Sigmoid colon (tissue), 7 donors: ENCODE results near the gene PTPRF. TPM values are rescaled to one million over a fixed set of nuclear protein-coding genes. Genes with fewer than 3 reads are reported as not detected.

ENCODE experiments used
- DNase-seq: peaks from one replicate; pipeline ENCODE4 v3.0.0-alpha.2; 2019
- H3K27ac ChIP-seq, 4 donors: fragments of 200-600 bp; sonication (generic); one replicate each; pipeline ENCODE4 v1.5.1; 2016 to 2019; ENCODE audit warnings: mild to moderate bottlenecking in 1 of 4
- H3K27me3 ChIP-seq, 3 donors: fragments of 200-600 bp; sonication (generic); one replicate each; pipeline ENCODE4 v1.5.1; 2019; ENCODE audit warnings: mild to moderate bottlenecking in 1 of 3
- H3K36me3 ChIP-seq, 4 donors: fragments of 200-600 bp; sonication (generic); one replicate each; pipeline ENCODE4 v1.5.1; 2016 to 2019
- H3K4me1 ChIP-seq, 4 donors: fragments of 200-600 bp; sonication (generic); one replicate each; pipeline ENCODE4 v1.5.1; 2017 to 2019
- H3K4me3 ChIP-seq, 4 donors: fragments of 200-600 bp; sonication (generic); one replicate each; pipeline ENCODE4 v1.5.1; 2017 to 2019; ENCODE audit warnings: mild to moderate bottlenecking in 2 of 4, moderate library complexity in 1 of 4
- H3K9me3 ChIP-seq, 4 donors: fragments of 200-600 bp in 3 of 4; sonication (generic) in 3 of 4; one replicate each; pipeline versions ENCODE4 v1.5.1 to v1.6.1; 2013 to 2019
- CTCF ChIP-seq, 4 experiments: fragments of 450-650 bp in 3 of 4; fragments of 200-600 bp in 1 of 4; IDR thresholded peaks; one replicate each; pipeline ENCODE4 v1.5.1; 2016 to 2019; ENCODE audit warnings: antibody characterized with exemption in 4 of 4, mild to moderate bottlenecking in 3 of 4, moderate library complexity in 2 of 4
- EP300 ChIP-seq, 4 donors: sonication (generic); formaldehyde crosslinking; IDR thresholded peaks; one replicate each; pipeline ENCODE4 v1.6.1; 2017; ENCODE audit warnings: antibody characterized with exemption in 4 of 4
- POLR2A ChIP-seq, 2 donors: fragments of 450-650 bp; IDR thresholded peaks; one replicate each; pipeline ENCODE4 v1.6.1; 2016; ENCODE audit warnings: antibody characterized with exemption in 2 of 2, mild to moderate bottlenecking in 2 of 2, moderate library complexity in 2 of 2
- POLR2AphosphoS5 ChIP-seq, 4 donors: sonication (generic); formaldehyde crosslinking; IDR thresholded peaks; one replicate each; pipeline ENCODE4 v1.6.1; 2017; ENCODE audit warnings: antibody characterized with exemption in 4 of 4
- WGBS, 2 donors: extraction: QIAGEN DNeasy Blood & Tissue Kit; methylation state at CpG; one replicate each; pipeline ENCODE4 v1.1.7; 2013; 5-methylcytosine and 5-hydroxymethylcytosine counted together
- intact Hi-C: fragments of 100-400 bp; cut with DNase I; formaldehyde crosslinking; loops from one replicate; pipeline ENCODE4 v1.15.1; 2023
- polyA plus RNA-seq, 3 donors: library from polyadenylated mRNA; stranded (reverse); fragments of 200-250 nt; gene quantifications; one replicate each; pipeline ENCODE4 v1.2.3, GENCODE V29; 2013
- total RNA-seq, 4 donors: library from RNA; depleted of rRNA; stranded (reverse); fragments of >200 nt; gene quantifications; one replicate each; pipeline ENCODE4 v1.1.0, GENCODE V29; 2016
- donor health status: healthy with polysubstance abuse.
- donor health status: Bipolar disorder and iron deficiency.
- donor health status: healthy.

Gene PTPRF
- total and polyA plus RNA-seq, 7 donors = 18.6 to 125 (median 40.0) TPM

GRCh38 chr1:43622471-43622870 is 91.8 kb downstream of the PTPRF start:
- H3K27me3 ChIP-seq = no peaks in the 10 kb centered on the region
- WGBS, 2 donors = 79 to 81% methylated on average over 10 of the region's 10 CpGs
- no peak overlapping the region for H3K27ac ChIP-seq
- no peak for DNase-seq
- H3K36me3 ChIP-seq = peaks cover 19 to 74% (median 34%) of the 10 kb centered on the region in 4 donors
- H3K9me3 ChIP-seq = no peaks in the 10 kb centered on the region
- TF ChIP-seq EP300 (IDR thresholded peaks at IDR 0.05) (no peak), POLR2AphosphoS5 (IDR thresholded peaks at IDR 0.05) (no peak), POLR2A (IDR thresholded peaks at IDR 0.05) (no peak), CTCF (IDR thresholded peaks at IDR 0.05) (no peak)
- H3K4me3 ChIP-seq = no peak overlapping the region
- H3K4me1 ChIP-seq = no peaks in the 10 kb centered on the region
- intact Hi-C loops = no loop called here

- 89 to 93% methylated on average over 13 of the region's 13 CpGs for WGBS, 2 donors
- no peak overlapping the region for H3K27ac ChIP-seq
- H3K4me3 ChIP-seq = no peak overlapping the region
- peaks cover 19 to 67% (median 30%) of the 10 kb centered on the region in 4 donors for H3K36me3 ChIP-seq
- H3K4me1 ChIP-seq = no peaks in the 10 kb centered on the region
- no peaks in the 10 kb centered on the region for H3K9me3 ChIP-seq
- no peak for DNase-seq
- H3K27me3 ChIP-seq = no peaks in the 10 kb centered on the region
- intact Hi-C loops = no loop called here
- no peak for TF ChIP-seq POLR2AphosphoS5 (IDR thresholded peaks at IDR 0.05)
- TF ChIP-seq CTCF (IDR thresholded peaks at IDR 0.05) = no peak
- no peak for TF ChIP-seq EP300 (IDR thresholded peaks at IDR 0.05)
- no peak for TF ChIP-seq POLR2A (IDR thresholded peaks at IDR 0.05)
Observed at GRCh38 chr1:43622901-43623780, 92.5 kb downstream of the PTPRF start.

- Histone ChIP-seq H3K27me3 (no peaks in the 10 kb centered on the region), H3K4me1 (no peaks in the 10 kb centered on the region), H3K27ac (no peak overlapping the region), H3K4me3 (no peak overlapping the region), H3K36me3 (peaks cover 9 to 46% (median 15%) of the 10 kb centered on the region in 4 donors), H3K9me3 (no peaks in the 10 kb centered on the region)
- no peak for DNase-seq
- 93 to 94% methylated on average over 16 of the region's 16 CpGs for WGBS, 2 donors
- intact Hi-C loops = no loop called here
- TF ChIP-seq POLR2A (IDR thresholded peaks at IDR 0.05) (no peak), CTCF (IDR thresholded peaks at IDR 0.05) (no peak), POLR2AphosphoS5 (IDR thresholded peaks at IDR 0.05) (no peak), EP300 (IDR thresholded peaks at IDR 0.05) (no peak)
Observed at GRCh38 chr1:43625063-43625780, 94.5 kb downstream of the PTPRF start.

- Histone ChIP-seq H3K4me3 (no peak overlapping the region), H3K36me3 (no peaks in the 10 kb centered on the region), H3K9me3 (no peaks in the 10 kb centered on the region), H3K4me1 (no peaks in the 10 kb centered on the region), H3K27me3 (no peaks in the 10 kb centered on the region), H3K27ac (no peak overlapping the region)
- DNase-seq = no peak
- intact Hi-C loops = no loop called here
- WGBS, 2 donors = 53 to 61% methylated on average over 4 of the region's 4 CpGs
- TF ChIP-seq POLR2A (IDR thresholded peaks at IDR 0.05) = no peak
- no peak for TF ChIP-seq EP300 (IDR thresholded peaks at IDR 0.05)
- no peak for TF ChIP-seq POLR2AphosphoS5 (IDR thresholded peaks at IDR 0.05)
- no peak for TF ChIP-seq CTCF (IDR thresholded peaks at IDR 0.05)
Observed at GRCh38 chr1:43632135-43632670, 101.5 kb downstream of the PTPRF start.
